HFF-Myc (cell line): ENCODE measurements around the gene CLEC16A.

Experiments used
- DNase-seq: peaks from one replicate; pipeline ENCODE4 v3.0.0-alpha.2; 2011; ENCODE audit warnings: low read depth; ENCODE audit errors: extremely low read depth
- H3K4me3 ChIP-seq: replicated peaks from 2 replicates; pipeline ENCODE4 v1.5.1; 2011; ENCODE audit warnings: low read depth, mild to moderate bottlenecking, control low read depth, low read length
- CTCF ChIP-seq: IDR thresholded peaks from 2 replicates; pipeline ENCODE4 v1.5.1; 2012; ENCODE audit warnings: mild to moderate bottlenecking, low read depth, low read length, control low read depth; ENCODE audit errors: missing control alignments

CLEC16A gene

GRCh38 chr16:10999300-10999699 lies 54.9 kb downstream of the CLEC16A start:
- DNase-seq: no peak
- H3K4me3 ChIP-seq: no peak overlapping the region
- no peak for TF ChIP-seq CTCF

- TF ChIP-seq CTCF: no peak
- no peak overlapping the region for H3K4me3 ChIP-seq
- DNase-seq: no peak
These were observed 57.2 kb downstream of the CLEC16A start for GRCh38 chr16:11001611-11002010.

GRCh38 chr16:11003141-11003540 lies 58.8 kb downstream of the CLEC16A start:
- no peak for TF ChIP-seq CTCF
- no peak overlapping the region for H3K4me3 ChIP-seq
- DNase-seq: no peak

- TF ChIP-seq CTCF: no peak
- no peak overlapping the region for H3K4me3 ChIP-seq
- no peak for DNase-seq
These were observed 60.0 kb downstream of the CLEC16A start for GRCh38 chr16:11004351-11004750.

GRCh38 chr16:11004973-11005610 lies 60.7 kb downstream of the CLEC16A start:
- no peak overlapping the region for H3K4me3 ChIP-seq
- no peak for TF ChIP-seq CTCF
- no peak for DNase-seq

- no peak overlapping the region for H3K4me3 ChIP-seq
- DNase-seq: no peak
- no peak for TF ChIP-seq CTCF
These were observed 61.2 kb downstream of the CLEC16A start for GRCh38 chr16:11005611-11005975.

GRCh38 chr16:11006656-11007055 lies 62.3 kb downstream of the CLEC16A start:
- H3K4me3 ChIP-seq: no peak overlapping the region
- TF ChIP-seq CTCF: no peak
- DNase-seq: no peak
